Tibial artery (tissue), 4 donors: ENCODE data around the gene FOXE3.
A peak's percentile ranks its signal among the peaks of the same experiment; 100 is the strongest.

ENCODE experiments used
- DNase-seq, 2 donors: peaks; one replicate each; pipeline ENCODE4 v3.0.0-alpha.2; 2019
- H3K27ac ChIP-seq, 2 donors: fragments of 200-600 bp; sonication (generic) in 1 of 2; 1 replicate in 1 of 2; 2 replicates in 1 of 2; pipeline ENCODE4 v1.5.1; 2018 to 2019; ENCODE audit warnings: mild to moderate bottlenecking in 1 of 2
- H3K27me3 ChIP-seq, 2 donors: fragments of 200-600 bp; sonication (generic) in 1 of 2; one replicate each; pipeline versions ENCODE4 v1.5.1 to v1.6.0; 2016 to 2019
- H3K36me3 ChIP-seq, 3 donors: fragments of 200-600 bp; sonication (generic) in 2 of 3; one replicate each; pipeline ENCODE4 v1.5.1; 2016 to 2019; ENCODE audit warnings: mild to moderate bottlenecking in 2 of 3
- H3K4me1 ChIP-seq, 4 donors: fragments of 200-600 bp; sonication (generic) in 2 of 4; 1 replicate in 3 of 4; 2 replicates in 1 of 4; pipeline ENCODE4 v1.5.1; 2016 to 2019
- H3K4me3 ChIP-seq, 2 donors: fragments of 200-600 bp; sonication (generic) in 1 of 2; 1 replicate in 1 of 2; 2 replicates in 1 of 2; pipeline ENCODE4 v1.5.1; 2018 to 2019; ENCODE audit warnings: mild to moderate bottlenecking in 2 of 2
- H3K9me3 ChIP-seq, 3 donors: fragments of 200-600 bp; sonication (generic) in 1 of 3; one replicate each; pipeline ENCODE4 v1.5.1; 2016 to 2019
- CTCF ChIP-seq, 2 experiments: fragments of 200-600 bp in 1 of 2; fragments of 450-650 bp in 1 of 2; IDR thresholded peaks; one replicate each; pipeline ENCODE4 v1.5.1; 2017 to 2019; ENCODE audit warnings: antibody characterized with exemption in 2 of 2, mild to moderate bottlenecking in 1 of 2, moderate library complexity in 1 of 2
- intact Hi-C: fragments of 100-400 bp; cut with DNase I; formaldehyde crosslinking; loops from one replicate; pipeline ENCODE4 v1.15.0; 2023; ENCODE audit warnings: low total_unique reads

The FOXE3 gene

GRCh38 chr1:47434051-47434842 lies 18.2 kb downstream of the FOXE3 start:
- H3K27ac ChIP-seq: peak overlapping the region in 1 of 2 donors; percentile 37
- H3K4me3 ChIP-seq: peak overlapping the region; percentile 19 to 24
- H3K4me1 ChIP-seq: peaks cover 0 to 61% (median 46%) of the 10 kb centered on the region in 4 donors
- no peak for TF ChIP-seq CTCF (IDR thresholded peaks at IDR 0.05)
- intact Hi-C loops: no loop called here
- H3K9me3 ChIP-seq: no peaks in the 10 kb centered on the region
- peaks cover 0 to 9% of the 10 kb centered on the region in 2 donors for H3K27me3 ChIP-seq
- DNase-seq: peak; percentile 46 to 83
- no peaks in the 10 kb centered on the region for H3K36me3 ChIP-seq

DNA sequence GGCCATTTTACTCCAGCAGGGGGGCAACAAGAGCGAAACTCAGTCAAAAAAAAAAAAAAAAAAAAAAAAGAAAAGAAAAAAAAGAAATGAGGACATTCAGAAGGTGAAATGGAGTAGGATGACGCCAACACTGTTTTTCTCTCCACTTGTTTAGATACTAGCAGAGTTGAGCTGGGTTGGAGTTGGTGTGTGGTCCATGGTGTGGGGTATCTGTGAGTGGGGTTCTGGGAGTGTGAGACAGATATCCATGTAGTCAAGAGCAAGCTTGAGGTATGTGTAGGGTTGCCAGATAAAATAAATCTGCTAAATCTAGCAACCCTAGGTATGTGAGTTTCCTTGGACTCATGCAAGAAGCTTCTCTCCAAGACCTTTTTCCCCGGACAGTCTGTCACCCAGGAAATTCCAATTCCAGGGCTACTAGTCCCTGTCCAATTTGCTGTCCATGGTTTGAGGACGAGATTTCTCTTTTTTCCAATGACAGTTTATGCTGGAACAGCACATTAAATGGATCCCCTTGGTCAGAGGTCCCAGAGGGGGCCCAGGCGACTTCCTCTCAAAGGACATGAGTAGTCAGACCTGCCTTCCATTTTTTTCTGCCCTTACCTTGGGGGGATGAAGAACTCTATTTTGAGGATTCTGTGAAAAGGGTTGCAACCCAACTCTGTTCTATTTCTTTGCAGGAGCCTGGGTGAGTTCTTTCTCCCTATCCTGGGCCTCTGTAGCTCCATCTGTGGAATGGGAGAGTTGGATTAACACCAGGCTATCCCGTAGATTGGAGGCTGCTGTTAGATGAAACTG lies 19.6 kb downstream of the FOXE3 start:
- no peak for DNase-seq
- Histone ChIP-seq H3K36me3 (no peaks in the 10 kb centered on the region), H3K9me3 (no peaks in the 10 kb centered on the region), H3K4me1 (peaks cover 0 to 75% (median 51%) of the 10 kb centered on the region in 4 donors), H3K27ac (peak overlapping the region in 1 of 2 donors; percentile 86), H3K4me3 (peak overlapping the region; percentile 76 to 85), H3K27me3 (peaks cover 0 to 15% of the 10 kb centered on the region in 2 donors)
- intact Hi-C loops: loop anchor here (1.0 to 2.0 kb wide), 2 partner anchors 275 to 291 kb away; no protein-coding TSS in a partner anchor
- no peak for TF ChIP-seq CTCF (IDR thresholded peaks at IDR 0.05)

- Histone ChIP-seq H3K36me3 (no peaks in the 10 kb centered on the region), H3K27ac (peak overlapping the region; percentile 86 to 89), H3K4me1 (peaks cover 0 to 73% (median 50%) of the 10 kb centered on the region in 4 donors), H3K4me3 (peak overlapping the region; percentile 76 to 85), H3K9me3 (no peaks in the 10 kb centered on the region), H3K27me3 (peaks cover 0 to 15% of the 10 kb centered on the region in 2 donors)
- intact Hi-C loops: loop anchor here (1.0 to 2.0 kb wide), 2 partner anchors 274 to 290 kb away; no protein-coding TSS in a partner anchor
- peak; percentile 74 to 91 for DNase-seq
- TF ChIP-seq CTCF (IDR thresholded peaks at IDR 0.05): peak; percentile 92 to 95
These were observed 20.4 kb downstream of the FOXE3 start for GRCh38 chr1:47436304-47436978.

DNA sequence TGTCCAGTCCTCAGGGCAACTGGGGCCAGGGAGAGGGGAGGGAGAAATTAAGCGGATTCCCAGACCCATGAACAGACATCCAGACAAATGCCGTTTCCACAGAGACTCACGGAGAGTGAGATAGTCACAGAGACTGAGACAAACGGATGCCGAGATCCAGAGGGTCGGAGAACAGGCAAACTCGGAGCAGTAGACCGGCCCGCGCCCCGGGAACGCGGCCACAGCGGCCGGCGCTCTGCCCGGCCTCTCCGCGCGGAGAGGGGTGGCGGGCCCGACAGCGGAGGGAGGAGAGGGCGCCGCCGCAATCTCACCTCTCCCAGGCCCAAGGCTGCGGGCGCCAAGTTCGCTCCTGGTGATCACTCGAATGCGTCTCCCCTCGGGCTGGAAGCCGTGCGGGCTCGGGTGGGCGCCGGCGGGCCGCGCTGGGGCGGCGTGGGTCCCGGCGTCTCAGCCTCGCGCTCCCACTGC lies 20.9 kb downstream of the FOXE3 start:
- Histone ChIP-seq H3K4me3 (peak overlapping the region; percentile 76 to 85), H3K4me1 (peaks cover 0 to 67% (median 44%) of the 10 kb centered on the region in 4 donors), H3K9me3 (no peaks in the 10 kb centered on the region), H3K27me3 (peaks cover 0 to 18% of the 10 kb centered on the region in 2 donors), H3K36me3 (no peaks in the 10 kb centered on the region), H3K27ac (peak overlapping the region; percentile 86 to 89)
- TF ChIP-seq CTCF (IDR thresholded peaks at IDR 0.05): no peak
- DNase-seq: no peak
- intact Hi-C loops: loop anchor here (1.0 to 2.0 kb wide), 2 partner anchors 274 to 289 kb away; no protein-coding TSS in a partner anchor
